ENCODE results near the gene MSI1. TPM values are rescaled to one million over a fixed set of nuclear protein-coding genes. Genes with fewer than 3 reads are reported as not detected.

Gene MSI1
- polyA plus RNA-seq (ENCODE audit: insufficient read length): 4.4 TPM

DNA sequence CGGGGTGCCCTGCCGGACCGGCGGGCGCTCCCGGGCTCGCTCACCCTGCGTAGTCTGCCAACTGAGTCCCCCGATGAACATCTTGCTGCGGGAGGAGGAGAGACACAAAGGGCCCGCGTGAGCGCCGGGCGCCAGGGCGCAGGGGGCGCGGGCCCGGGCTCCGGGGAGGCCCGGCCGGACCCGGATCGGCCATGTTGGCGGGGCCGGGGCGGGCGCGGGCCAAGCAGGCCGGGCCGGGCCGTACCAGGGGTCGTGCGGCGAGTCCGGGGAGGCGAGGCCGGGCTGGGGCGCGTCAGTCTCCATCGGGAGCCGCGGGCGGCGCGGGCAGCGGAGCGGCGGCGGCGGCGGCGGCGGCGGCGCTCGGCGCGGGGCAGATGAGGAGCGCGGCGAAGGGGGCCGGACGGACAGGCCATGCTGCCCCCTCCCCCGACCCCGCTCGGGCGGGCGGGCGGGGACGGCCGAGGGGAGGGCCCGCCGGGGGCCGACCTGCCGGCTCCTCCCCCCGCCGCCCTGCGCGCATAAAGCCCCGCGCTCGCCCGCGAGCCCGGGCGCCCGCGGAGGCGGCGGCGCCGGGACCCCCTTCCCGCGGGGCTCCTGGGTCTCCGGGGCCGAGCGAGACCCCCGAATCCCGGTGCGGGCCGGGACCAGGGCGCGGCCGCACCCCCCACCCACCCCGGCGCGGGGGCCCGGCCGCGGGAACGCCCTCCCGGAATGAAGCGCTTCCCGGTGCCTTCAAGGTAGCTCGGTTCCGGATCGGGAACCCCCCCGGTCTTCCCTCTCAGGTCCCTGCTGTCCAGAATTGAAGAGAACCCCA is at the start of gene MSI1:
TSS of gene MSI1 (minus strand) at position 376 of the 814 bp plus-strand sequence. CDS start at position 303, 73 bp downstream.
- no peak for DNase-seq (ENCODE audit: low read depth)

DNA sequence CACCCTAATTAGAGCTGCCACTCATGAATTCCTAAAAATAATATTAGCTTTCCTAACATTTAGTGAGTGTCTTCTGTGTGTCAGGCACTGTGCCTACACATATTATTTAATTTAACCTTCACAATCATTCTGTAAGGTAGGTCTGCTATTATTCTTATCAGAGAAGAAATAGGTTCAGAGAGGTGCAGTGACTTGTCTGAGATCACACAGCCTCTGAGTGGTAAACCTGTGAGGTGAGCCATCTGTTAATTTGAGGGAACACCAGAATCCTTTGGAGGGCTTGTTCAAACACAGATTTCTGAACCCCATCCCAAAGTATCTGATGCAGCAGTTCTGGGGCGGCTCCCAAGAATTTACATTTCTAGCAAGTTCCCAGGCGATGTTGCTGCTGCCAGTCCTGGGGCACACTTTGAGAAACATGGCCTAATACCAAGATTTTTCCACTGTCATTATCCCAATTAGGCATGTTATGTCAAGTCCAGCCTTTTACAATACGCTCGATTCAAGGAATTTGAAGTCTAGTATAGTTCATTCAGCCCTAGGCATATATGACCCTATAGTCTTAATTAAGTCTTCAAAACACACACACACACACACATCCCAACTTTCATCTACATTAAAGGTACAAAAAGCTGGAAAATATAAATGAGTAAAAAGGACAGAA is 49.1 kb upstream of the MSI1 start:
- DNase-seq (ENCODE audit: low read depth): no peak

DNA sequence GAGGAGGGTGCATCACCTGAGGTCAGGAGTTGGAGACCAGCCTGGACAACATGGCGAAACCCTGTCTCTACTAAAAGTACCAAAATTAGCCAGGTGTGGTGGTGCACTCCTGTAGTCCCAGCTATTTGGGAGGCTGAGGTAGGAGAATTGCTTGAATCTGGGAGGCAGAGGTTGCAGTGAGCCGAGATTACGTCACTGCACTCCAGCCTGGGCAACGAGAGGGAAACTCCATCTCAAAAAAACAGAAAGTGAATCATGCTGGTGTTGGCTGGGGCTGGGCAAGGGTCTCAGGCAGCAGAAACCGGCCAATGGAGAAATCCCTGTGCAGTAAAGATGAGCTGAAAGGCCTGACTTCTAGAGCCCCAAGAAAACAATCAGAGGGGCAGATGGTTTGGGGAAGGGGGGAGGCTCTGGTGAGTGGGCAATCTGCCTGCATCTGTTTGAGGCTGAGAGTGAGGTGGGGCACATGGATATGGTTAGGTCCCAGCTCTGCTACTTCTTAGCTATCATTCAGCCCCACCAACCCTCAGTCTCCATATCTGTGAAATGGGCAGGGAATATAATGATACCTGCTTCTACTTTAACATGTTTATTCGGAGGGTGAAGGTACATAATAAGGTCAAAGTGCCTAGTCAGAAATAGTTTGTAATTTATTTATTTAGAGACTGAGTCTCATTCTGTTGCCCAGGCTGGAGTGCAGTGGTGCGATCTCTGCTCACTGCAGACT is 47.7 kb upstream of the MSI1 start:
- no peak for DNase-seq (ENCODE audit: low read depth)

DNA sequence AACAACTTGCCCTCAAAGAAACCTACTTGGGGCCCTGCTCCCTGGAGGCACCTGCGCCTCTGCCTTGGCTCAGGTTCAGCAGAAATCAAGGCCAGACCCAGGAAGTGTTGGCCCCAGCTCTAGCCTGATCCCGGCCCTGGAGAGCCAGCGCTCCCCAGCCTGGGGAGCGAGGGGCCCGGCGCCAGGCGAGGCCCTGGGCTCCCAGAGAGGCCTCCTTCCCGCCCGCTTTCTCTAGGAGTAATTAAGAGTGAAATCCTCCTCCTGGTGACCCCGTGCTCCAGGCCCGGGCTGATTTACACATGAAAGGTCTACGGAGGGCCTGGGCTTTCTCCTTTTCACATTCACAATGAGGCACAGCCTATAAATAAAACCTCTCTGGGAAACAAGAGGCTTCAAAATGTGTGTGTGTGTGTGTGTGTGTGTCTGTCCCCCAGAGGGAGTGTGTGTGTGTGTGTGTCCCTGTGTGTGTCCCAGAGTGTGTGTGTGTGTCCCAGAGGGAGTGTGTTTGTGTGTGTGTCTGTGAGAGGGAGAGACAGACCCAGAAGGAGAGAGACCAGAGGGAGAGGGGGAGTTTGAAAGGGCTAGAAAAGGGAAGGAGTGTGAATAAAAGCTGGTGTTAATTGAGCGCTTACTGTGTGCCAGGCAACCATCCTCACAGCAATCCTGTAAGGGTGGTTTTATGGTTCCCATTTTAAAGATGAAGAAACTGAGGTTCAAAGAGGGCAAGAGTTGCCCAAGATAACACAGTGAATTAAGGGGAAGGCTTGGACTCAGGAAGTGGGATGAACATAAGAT is 45.1 kb upstream of the MSI1 start:
- DNase-seq (ENCODE audit: low read depth): no peak

DNA sequence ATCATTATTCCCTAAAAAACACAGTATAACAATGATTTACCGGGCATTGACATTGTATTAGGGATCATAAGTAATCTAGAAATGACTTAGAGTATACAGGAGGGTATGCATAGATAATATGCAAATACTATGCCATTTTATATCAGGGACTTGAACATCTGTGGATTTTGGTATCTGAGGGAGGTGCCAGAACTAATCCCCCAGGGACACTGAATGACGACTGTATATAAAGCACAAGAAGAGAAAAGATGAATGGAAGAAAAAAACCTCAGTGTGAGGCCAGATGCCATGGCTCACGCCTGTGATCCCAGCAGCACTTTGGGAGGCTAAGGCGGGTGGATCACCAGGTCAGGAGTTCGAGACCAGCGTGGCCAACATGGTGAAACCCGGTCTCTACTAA is 43.5 kb upstream of the MSI1 start:
- no peak for DNase-seq (ENCODE audit: low read depth)

DNA sequence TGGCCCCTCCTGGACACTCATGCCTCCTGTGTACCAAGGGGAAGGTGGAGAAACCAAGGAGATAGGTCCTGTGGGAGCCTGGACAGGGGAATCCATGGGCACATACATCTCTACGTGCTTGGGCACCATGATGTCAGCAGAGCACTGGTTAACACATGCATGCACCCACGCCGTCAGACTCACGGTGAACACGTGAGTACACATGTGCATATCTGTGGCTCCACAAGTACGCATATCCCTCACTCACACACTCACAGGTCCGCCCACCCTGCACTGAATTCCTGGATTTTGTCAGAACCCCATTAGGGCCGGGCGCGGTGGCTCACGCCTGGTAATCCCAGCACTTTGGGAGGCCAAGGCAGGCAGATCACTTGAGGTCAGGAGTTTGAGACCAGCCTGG is 39.8 kb upstream of the MSI1 start:
- no peak for DNase-seq (ENCODE audit: low read depth)

DNA sequence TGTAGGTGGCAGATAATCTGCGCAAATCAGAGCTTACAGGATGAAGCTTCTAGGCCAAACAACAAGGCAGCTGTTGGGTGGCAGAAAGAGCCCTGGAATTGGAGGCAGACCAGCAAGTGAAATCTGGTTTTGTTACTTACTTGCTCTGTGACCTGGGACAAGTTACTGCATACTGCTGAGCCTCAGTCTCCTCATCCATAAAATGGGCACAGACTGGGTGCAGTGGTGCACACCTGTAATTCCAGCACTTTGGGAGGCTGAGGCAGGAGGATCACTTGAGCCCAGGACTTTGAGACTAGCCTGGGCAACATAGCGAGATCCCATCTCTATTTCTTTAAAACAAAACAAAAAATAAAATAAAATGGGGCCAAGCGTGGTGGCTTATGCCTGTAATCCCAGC is 37.6 kb upstream of the MSI1 start:
- DNase-seq (ENCODE audit: low read depth): no peak

DNA sequence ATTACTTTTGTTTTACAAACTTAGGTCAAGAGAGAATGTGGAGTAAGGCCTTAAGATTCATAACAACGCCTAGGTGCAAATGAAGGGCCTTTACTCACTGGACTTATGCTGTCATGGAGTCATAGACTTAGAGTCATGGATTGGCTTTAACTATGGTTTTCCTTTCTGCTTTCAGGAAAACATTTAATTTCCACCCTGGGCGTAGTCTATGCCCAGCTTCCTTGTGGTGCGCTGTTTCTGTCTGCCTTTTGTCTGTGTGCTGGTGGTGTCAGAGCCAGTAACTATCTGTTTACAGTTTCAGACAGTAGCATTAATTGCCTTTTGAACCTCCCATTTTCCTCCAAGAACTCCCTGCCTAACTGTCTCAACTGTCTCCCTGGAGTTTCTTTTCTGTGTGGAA is 37.1 kb upstream of the MSI1 start:
- DNase-seq (ENCODE audit: low read depth): no peak

DNA sequence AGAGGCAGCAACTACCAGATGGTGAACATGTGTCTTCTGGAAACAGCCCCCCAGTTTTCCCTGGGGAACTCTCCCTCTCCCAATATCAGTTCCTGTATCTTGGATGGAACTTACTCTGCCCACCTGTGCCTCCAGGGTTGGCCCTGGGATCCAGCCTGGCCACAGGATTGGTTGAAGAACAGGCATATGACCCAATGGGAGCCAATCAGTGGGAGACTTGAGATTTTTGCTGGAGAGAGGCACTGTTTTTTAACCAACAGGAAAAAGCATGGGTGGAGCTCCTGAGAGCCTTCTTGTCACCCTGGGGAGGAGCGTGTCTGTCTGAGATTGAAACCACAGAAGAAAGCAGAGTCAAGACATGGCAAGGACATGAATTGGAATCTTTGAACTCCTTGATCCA is 35.3 kb upstream of the MSI1 start:
- DNase-seq (ENCODE audit: low read depth): no peak

DNA sequence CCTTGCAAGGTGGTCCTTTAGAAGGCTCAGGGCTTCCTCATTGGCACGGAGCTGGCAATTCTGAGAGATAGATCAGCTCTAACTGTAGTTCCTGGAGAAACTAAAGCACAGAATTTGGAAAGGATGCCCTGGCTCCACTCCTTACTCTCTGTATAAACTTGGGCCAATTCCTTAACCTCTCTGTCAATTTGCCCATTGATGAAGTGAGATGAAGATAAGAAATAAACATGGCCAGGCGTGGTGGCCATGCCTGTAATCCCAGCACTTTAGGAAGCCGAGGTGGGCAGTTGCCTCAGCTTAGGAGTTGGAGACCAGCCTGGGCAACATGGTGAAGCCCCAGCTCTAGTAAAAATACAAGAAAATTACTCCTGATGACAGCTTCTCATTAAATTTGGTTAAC is 34.9 kb upstream of the MSI1 start:
- no peak for DNase-seq (ENCODE audit: low read depth)

DNA sequence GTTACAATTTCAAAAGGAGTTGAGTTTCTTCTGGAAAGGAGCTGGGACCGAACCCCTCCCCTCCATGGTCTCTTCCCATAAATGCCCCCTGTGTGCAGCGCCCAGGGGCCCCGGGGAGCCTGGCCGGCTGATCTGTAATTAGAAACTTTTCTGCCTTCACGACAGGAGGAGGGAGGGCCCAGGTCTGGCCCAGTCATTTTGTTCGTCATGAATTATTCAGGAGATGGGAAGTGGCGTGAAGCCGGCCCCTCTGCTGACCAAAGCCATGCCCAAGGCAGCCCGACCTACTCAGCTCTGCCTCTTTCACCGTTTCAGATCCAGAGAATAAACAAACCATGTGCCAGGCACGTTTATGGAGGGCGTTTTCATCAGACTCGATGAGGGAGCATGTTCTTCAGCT is 33.3 kb upstream of the MSI1 start:
- DNase-seq (ENCODE audit: low read depth): no peak

DNA sequence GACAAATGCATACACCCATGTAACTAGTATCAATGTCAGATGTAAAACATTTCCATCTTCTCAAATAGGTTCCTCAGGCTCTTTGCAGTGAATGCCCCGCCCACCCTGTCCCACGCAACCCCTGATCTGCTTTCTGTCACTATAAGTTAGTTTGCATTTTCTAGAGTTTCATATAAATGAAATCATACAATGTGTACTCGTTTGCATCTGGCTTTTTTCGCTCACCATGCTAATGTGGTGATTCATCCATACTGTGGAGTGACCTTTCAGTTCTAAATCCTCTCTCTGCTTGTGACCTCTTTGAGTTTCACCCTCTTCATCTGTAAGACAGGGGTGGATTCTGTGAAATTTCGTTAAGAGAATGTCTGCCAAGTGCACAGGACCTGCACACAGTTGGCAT is 30.6 kb upstream of the MSI1 start:
- no peak for DNase-seq (ENCODE audit: low read depth)

DNA sequence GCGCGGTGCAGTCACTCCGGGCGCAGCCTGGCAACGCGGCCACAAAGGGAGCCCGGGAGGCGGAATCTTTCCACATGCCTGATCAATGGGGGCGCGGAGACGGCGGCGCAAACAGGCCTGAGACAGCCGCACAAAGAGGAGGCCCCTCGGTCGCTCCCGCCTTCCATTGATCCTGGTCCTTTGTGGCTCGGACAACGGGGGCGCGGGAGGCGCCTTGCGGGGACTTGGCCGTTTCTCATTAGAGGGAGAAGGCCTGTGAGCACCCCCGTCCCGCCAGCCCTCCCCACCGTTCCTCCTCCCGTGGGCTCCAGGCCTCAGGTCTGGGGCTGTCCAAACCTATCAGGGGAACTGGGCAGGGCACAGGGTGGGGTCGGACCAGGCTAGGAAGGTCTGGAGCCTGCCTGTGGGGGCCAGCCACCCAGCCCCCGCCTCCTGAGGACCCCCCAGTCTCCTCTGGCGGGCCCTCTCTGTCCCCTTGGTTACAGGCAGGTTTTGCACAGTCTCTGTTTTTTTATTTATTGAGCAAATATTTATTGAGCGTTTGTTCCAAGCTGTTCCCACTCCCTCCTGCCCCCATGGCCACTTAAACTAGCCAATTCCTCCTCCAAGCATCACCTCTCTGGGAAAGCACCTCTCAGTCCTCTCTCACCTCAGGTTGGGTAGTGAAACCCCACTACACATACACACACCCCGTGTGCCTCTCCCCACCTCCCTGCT is 29.0 kb upstream of the MSI1 start:
- DNase-seq (ENCODE audit: low read depth): no peak

DNA sequence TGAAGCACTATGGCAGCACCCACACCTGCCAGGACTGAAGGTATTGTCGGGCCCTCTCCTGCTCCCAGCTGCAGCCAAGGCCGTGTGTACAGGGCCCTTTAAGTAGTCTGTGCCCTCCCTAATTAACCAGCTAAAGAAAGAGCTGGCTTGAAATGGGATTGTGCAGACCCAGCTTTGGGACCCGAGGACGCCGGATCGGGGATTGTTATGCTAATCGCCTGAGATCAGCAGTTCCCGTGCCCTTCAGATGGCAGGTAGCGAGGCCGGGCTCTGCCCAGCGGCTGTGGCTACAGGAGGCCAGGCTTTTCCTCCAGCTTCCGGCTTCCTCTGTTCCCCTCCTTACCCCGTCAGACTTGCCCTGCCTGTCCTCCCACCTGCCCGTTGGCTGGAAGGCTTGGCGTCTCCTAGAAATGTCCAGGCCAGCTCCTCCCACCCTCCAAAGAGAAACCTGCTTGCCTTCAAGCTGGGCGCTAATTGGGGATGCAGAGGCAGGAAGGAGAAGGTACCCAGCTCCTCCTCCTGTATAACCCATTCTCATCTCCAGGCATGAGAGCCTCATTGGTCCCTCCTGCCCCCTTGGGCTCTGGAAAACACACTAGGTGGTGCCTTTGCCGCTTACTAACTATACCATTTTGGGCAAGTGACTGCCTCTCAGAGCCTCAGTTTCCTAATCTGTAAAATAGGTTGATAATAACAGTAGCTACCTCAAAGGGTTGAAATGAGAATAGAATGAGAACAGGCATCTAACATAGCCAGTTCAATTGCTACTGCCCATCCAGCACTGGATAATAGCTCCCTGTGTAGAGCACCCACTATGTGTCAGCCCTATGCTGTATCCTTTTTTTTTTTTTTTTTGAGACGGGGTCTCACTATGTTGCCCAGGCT is 25.8 kb upstream of the MSI1 start:
- no peak for DNase-seq (ENCODE audit: low read depth)

DNA sequence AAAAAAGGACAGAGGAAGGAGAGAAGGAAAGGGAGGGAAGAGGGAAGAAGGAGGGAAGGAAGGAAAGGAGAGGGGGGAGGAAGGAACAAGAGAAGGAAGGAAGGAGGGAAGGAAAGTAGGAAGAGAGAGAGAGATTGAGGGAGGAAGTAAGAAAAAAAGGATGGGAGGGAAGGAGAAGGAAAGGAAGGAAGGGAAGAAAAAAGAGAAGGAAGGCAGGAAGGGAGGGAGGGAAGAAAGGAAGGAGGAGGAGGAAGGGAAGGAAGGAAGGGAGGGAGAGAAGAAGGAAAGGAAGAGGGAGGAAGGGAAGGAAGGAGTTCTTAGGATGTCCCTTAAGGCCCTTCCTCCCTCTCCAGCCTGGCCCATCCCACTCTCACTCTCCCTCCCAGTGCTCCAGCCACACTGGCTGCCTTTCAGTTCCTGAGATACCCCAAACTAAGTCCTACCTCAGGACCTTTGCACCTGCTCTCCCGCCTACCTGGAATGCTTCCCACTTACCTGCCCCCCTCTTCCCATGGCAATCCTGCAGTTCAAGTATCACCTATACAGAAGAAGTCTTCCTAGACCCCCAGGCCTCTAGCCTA is 21.7 kb upstream of the MSI1 start:
- no peak for DNase-seq (ENCODE audit: low read depth)

DNA sequence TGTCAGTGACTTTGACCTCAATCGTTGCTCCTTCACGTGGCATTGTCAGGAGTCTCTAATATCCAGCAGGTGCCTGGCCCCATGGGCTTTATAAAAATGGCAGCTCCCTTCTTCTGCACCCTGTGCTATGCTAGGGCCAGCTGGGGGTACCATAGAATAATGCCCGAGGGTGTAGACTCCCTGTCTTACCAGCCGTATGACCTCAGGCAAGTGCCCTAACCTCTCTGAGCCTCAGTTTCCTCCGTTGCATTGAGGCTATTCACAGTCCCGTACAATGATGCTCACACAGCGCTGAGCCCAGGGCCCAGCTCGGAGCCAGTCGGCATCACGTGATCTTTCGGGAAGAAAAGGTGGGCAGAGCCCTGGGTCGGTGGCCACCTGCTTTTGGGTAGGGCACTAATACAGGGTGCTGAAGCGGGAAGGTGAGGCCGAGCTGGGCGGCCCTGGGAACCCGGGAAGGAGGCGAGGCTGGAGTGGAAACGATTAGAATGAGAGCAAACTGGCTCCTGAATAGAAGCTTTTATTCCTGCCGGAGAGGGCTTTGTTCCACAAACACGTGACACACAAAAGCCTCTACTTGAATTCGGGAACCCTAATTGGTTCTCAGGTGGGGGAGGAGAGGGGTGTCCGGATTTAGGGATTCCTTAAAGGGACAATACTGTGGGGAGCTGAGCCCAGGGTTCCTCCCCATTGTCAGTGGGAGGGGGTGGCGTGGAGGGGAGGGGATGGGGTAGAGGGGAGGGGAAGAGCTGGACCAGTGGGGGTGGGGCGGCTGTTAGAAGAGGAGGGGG is 19.9 kb upstream of the MSI1 start:
- no peak for DNase-seq (ENCODE audit: low read depth)

DNA sequence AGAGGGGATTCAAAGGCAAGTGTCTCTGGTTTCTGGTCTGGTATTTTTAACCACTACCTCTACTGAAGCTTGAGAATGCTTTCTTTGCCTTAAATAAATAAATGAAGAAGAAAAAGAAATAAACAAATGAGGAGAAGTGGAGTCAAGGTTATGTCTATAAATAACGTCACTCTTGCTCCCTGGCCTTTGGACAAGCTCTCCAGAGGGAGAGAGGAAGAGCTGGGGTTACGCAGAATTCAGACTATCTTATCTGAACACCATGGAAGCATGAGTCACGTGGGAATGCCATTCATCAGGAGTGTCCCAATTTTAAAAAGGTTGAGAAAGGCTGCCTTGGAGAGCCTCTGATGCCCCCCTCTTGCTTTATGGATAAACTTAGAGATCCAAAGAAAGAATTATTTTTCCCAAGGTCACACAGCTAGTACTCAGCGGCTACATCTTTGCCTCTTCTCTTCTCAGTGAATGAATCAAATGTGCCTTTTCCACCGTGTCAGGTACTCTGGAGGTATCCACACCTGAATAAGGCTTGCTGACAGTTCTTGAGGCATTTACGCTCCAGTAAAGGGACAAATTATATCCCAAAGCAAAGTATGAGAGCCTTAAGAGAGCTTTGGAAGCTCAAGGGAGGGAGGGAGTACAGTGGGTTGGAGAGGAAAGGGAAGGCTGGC is 12.9 kb upstream of the MSI1 start:
- DNase-seq (ENCODE audit: low read depth): no peak

DNA sequence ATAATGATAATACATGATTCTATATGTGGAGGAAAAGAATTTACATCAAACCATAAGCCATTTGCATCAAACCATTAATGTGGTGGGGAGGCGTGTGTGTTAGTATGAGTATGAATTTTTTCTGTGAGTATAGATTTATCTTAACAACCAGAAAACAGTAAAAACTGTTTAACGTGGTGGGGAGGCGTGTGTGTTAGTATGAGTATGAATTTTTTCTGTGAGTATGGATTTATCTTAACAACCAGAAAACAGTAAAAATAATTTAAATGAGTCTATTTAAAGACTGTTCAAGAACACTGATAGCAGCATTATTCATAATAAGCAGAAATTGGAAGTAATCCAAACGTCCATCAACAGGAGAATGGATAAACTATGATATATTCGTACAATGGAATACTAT is 9.1 kb upstream of the MSI1 start:
- no peak for DNase-seq (ENCODE audit: low read depth)
